CD4-positive, alpha-beta T cell treated with Interleukin-4 for 4 hours (primary cell): ENCODE measurements around the gene STK4.

Experiments
- DNase-seq: peaks from one replicate; pipeline ENCODE4 v3.0.0-alpha.2; 2020

Gene STK4

DNA sequence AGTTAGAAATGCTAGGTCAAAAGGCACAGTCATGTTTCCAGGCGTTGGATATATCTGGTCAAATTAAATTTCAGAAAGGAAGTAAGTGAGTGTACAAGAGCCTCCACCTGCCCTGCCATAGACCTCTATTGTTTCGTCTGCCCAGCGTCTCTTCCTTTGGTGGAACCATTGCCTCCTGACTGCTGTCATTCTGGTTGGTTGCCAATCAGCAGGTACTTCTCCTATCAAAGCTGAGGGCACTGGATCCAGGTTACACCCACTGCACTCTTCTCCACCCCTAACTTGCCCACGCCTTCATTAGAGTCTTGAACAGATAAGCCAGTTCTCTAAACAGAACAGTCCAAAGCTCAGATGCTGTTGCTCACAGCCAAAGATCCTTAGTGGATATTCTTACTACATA is 151.3 kb downstream of the STK4 start:
- DNase-seq: no peak

GRCh38 chr20:45118028-45118427 is 151.7 kb downstream of the STK4 start:
- no peak for DNase-seq

GRCh38 chr20:45119556-45120266 is 153.4 kb downstream of the STK4 start:
- no peak for DNase-seq

GRCh38 chr20:45121388-45121787 is 155.1 kb downstream of the STK4 start:
- DNase-seq: no peak

DNA sequence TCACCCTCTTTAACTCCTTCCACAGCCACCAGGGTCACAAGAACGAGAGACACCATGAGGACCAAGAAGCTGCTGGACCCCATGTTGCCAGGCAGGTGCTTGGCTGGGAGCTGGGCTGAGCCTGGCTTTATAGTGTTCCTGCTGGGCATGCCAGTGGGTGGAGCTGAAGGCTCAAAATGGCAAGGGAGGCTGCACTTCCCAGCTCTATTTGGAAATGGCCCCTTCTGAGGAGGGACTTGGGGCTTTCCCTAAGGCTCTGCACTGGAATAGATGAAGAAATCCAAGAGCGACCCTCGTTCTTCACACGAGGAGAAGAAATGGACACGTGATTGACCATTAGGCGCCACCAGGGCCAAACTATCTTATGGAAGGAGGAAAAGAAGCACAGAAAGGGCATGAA is 158.1 kb downstream of the STK4 start, which contains the start of gene WFDC12:
WFDC12 (minus strand) TSS at position 101 of the 400 bp plus-strand sequence; CDS start at position 83, 18 bp downstream.
- DNase-seq: no peak

- no peak for DNase-seq
These were observed 161.8 kb downstream of the STK4 start for GRCh38 chr20:45128099-45128498.
